WTC11 (cell line): ENCODE data around the gene MCTS1. TPM values are rescaled to one million over a fixed set of nuclear protein-coding genes. Genes with fewer than 3 reads are reported as not detected.

Experiments
- ATAC-seq: fragments of 200-7000 bp; cut with Tn5 transposase; 2 replicates; pipeline ENCODE4 v1.10.0; 2021; ENCODE audit warnings: mild to moderate bottlenecking, moderate library complexity
- CTCF ChIA-PET: fragments of 300-600 bp; sonication (Branson Sonifier 250); formaldehyde crosslinking; loops from one replicate; lab custom pipeline; 2021; ENCODE audit warnings: antibody characterized with exemption; lab: Charles Lee
- POLR2A ChIA-PET: fragments of 350-600 bp; sonication (Branson Sonifier 250); formaldehyde crosslinking; loops from one replicate; lab custom pipeline; 2021; ENCODE audit warnings: antibody characterized with exemption; lab: Charles Lee
- DNase-seq: peaks from one replicate; pipeline ENCODE4 v3.0.0; 2021; ENCODE audit warnings: low spot score
- H3K27ac Mint-ChIP-seq: 2 replicates; pipeline ENCODE4 v1.8.0; 2021; ENCODE audit warnings: mixed read lengths
- H3K27me3 Mint-ChIP-seq: 2 replicates; pipeline ENCODE4 v1.8.0; 2021; ENCODE audit warnings: low read depth, mild to moderate bottlenecking, moderate library complexity, mixed read lengths
- H3K36me3 Mint-ChIP-seq: 2 replicates; pipeline ENCODE4 v1.8.0; 2021; ENCODE audit warnings: mixed read lengths
- H3K4me1 Mint-ChIP-seq: 2 replicates; pipeline ENCODE4 v1.8.0; 2022; ENCODE audit warnings: mixed read lengths
- H3K4me3 Mint-ChIP-seq: 2 replicates; pipeline ENCODE4 v1.8.0; 2021; ENCODE audit warnings: mild to moderate bottlenecking, moderate library complexity, mixed read lengths
- H3K9me3 Mint-ChIP-seq: 2 replicates; pipeline ENCODE4 v1.8.0; 2021; ENCODE audit warnings: mixed read lengths
- CREB1 ChIP-seq: sonication (generic); formaldehyde crosslinking; IDR thresholded peaks from 2 replicates; pipeline ENCODE4 v1.8.0; 2023; ENCODE audit warnings: mild to moderate bottlenecking, missing genetic modification reagents
- E2F1 ChIP-seq: sonication (generic); formaldehyde crosslinking; IDR thresholded peaks from 2 replicates; pipeline ENCODE4 v1.8.0; 2022; ENCODE audit warnings: mild to moderate bottlenecking, missing genetic modification reagents
- ELF4 ChIP-seq: sonication (generic); formaldehyde crosslinking; IDR thresholded peaks from 2 replicates; pipeline ENCODE4 v1.8.1; 2022; ENCODE audit warnings: low read depth, mild to moderate bottlenecking, moderate library complexity, missing genetic modification reagents
- FOXP1 ChIP-seq: sonication (generic); formaldehyde crosslinking; IDR thresholded peaks from 2 replicates; pipeline ENCODE4 v1.8.0; 2022; ENCODE audit warnings: missing genetic modification reagents, mild to moderate bottlenecking, moderate library complexity, borderline replicate concordance
- FOXP4 ChIP-seq: sonication (generic); formaldehyde crosslinking; IDR thresholded peaks from 2 replicates; pipeline ENCODE4 v1.8.0; 2022; ENCODE audit warnings: mild to moderate bottlenecking, missing genetic modification reagents
- JUN ChIP-seq: sonication (generic); formaldehyde crosslinking; IDR thresholded peaks from 2 replicates; pipeline ENCODE4 v1.8.0; 2023; ENCODE audit warnings: mild to moderate bottlenecking, missing genetic modification reagents
- MLX ChIP-seq: sonication (generic); formaldehyde crosslinking; IDR thresholded peaks from 2 replicates; pipeline ENCODE4 v1.8.1; 2023; ENCODE audit warnings: mild to moderate bottlenecking, missing genetic modification reagents, moderate library complexity
- NR3C1 ChIP-seq: sonication (generic); formaldehyde crosslinking; conservative IDR thresholded peaks from 2 replicates; pipeline ENCODE4 v1.8.1; 2023; ENCODE audit warnings: low read depth, mild to moderate bottlenecking, missing genetic modification reagents
- PRDM15 ChIP-seq: sonication (generic); formaldehyde crosslinking; IDR thresholded peaks from 2 replicates; pipeline ENCODE4 v1.8.0; 2022; ENCODE audit warnings: missing genetic modification reagents
- PRRX2 ChIP-seq: fragments of 250-450 bp; sonication (Bioruptor Pico); IDR thresholded peaks from 2 replicates; pipeline ENCODE4 v1.8.0; 2021; ENCODE audit warnings: mild to moderate bottlenecking
- RELA ChIP-seq: sonication (generic); formaldehyde crosslinking; IDR thresholded peaks from 2 replicates; pipeline ENCODE4 v1.8.1; 2022; ENCODE audit warnings: missing genetic modification reagents, mild to moderate bottlenecking, borderline replicate concordance
- SP1 ChIP-seq: sonication (generic); formaldehyde crosslinking; conservative IDR thresholded peaks from 2 replicates; pipeline ENCODE4 v1.8.1; 2022; ENCODE audit warnings: missing genetic modification reagents
- ZNF263 ChIP-seq: sonication (generic); formaldehyde crosslinking; IDR thresholded peaks from 2 replicates; pipeline ENCODE4 v1.8.1; 2022; ENCODE audit warnings: low read depth, mild to moderate bottlenecking, moderate library complexity, missing genetic modification reagents
- ZNF425 ChIP-seq: fragments of 250-450 bp; sonication (Bioruptor Pico); conservative IDR thresholded peaks from 2 replicates; pipeline ENCODE4 v1.9.0; 2021; ENCODE audit warnings: mild to moderate bottlenecking
- ZSCAN18 ChIP-seq: fragments of 250-450 bp; sonication (Bioruptor Pico); IDR thresholded peaks from 2 replicates; pipeline ENCODE4 v2.1.2; 2022; ENCODE audit warnings: mild to moderate bottlenecking, moderate library complexity
- total RNA-seq: library from RNA; stranded (reverse); gene quantifications from 3 replicates; pipeline ENCODE4 v1.2.3, GENCODE V29; 2021

The MCTS1 gene
- total RNA-seq, 1 experiment from 2014 or later: 22.8 TPM

- Mint-ChIP-seq H3K27me3 (no peaks in the 10 kb centered on the region), H3K4me1 (peaks cover 14% of the 10 kb centered on the region)
- no peak for ATAC-seq
- ChIA-PET CTCF (interaction anchor here (0.6 to 1.9 kb wide), 3 partner anchors 66 to 295 kb away, joined by 3 to 5 read pairs (median 5); no protein-coding TSS in a partner anchor), POLR2A (interaction anchor here (0.5 to 1.9 kb wide), 3 partner anchors 42 to 110 kb away, joined by 4 to 21 read pairs (median 4); partner anchors contain the start of gene MCTS1)
- TF ChIP-seq FOXP1 (CRISPR knock-in tag) (no peak), ELF4 (CRISPR knock-in tag) (no peak)
- TF ChIP-seq, all 79 proteins: peak for 0
- Mint-ChIP-seq H3K36me3 (peaks cover 6% of the 10 kb centered on the region; the same call in 1 of the 2 replicates), H3K9me3 (no peaks in the 10 kb centered on the region), H3K4me3 (peak overlapping the region; percentile 93), H3K27ac (peak overlapping the region; percentile 96)
- no peak for DNase-seq
Observed at GRCh38 chrX:120561634-120562568, 42.0 kb upstream of the MCTS1 start.

- Mint-ChIP-seq H3K4me3 (peak overlapping the region; percentile 93), H3K27me3 (no peaks in the 10 kb centered on the region), H3K36me3 (peaks cover under 1% of the 10 kb centered on the region; the same call in 1 of the 2 replicates), H3K4me1 (peaks cover 14% of the 10 kb centered on the region), H3K9me3 (no peaks in the 10 kb centered on the region), H3K27ac (peak overlapping the region; percentile 50)
- ChIA-PET CTCF (no interaction called here), POLR2A (no interaction called here)
- TF ChIP-seq MLX (no peak), CREB1 (no peak), ZSCAN18 (CRISPR knock-in tag) (no peak), ZNF263 (CRISPR knock-in tag) (no peak), JUN (CRISPR knock-in tag) (no peak), E2F1 (no peak), PRRX2 (CRISPR knock-in tag) (no peak), NR3C1 (CRISPR knock-in tag) (no peak), ZNF425 (CRISPR knock-in tag) (no peak), PRDM15 (CRISPR knock-in tag) (no peak), RELA (no peak), FOXP4 (no peak), SP1 (CRISPR knock-in tag) (no peak)
- ATAC-seq (no peak), DNase-seq (no peak)
Observed at GRCh38 chrX:120562569-120562926, 41.4 kb upstream of the MCTS1 start.
